ENCODE data around the gene MEIOB. TPM values are rescaled to one million over a fixed set of nuclear protein-coding genes. Genes with fewer than 3 reads are reported as not detected.

MEIOB gene
- total RNA-seq, 1 experiment from 2014 or later, result not detected

DNA sequence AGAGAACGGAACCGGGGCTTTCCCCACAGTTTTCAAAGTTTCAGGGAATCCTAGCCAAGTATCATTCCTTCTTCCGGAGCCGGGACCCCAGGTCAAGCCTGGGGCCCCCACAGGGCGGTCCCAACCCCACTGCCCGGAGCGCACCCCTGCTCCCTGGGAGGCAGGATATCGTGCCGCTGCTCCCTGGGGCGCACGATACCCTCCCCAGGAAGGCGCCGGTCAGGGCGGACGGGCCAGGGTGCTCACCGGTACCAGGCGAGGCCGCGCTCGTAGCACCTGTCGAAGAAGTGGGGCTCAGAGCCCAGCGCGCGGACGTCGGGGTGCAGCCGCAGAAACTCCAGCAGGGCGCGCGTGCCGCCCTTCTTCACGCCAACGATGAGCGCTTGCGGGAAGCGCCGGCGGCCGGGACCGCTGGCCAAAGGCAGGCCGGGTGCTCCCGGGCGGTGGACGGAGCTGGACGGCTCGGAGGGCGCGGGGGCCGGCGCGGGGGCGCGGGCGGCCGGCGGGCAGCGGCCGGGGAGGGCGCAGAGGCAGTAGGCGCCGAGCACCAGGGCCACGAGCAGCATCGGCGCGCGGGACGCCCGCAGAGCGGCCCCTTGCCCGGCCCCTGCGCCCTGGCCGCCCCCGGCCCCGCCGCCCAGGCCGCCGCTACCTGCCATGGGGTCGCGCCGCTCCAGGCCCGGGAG is 45.8 kb upstream of the MEIOB start:
- H3K27me3 ChIP-seq (ENCODE audit: low read length), result peaks cover 36% of the 10 kb centered on the region
- H2AFZ ChIP-seq (ENCODE audit: low read length), result no peak overlapping the region
- H3K4me1 ChIP-seq (ENCODE audit: insufficient read depth, low read length), result peaks cover 11% of the 10 kb centered on the region
- no peaks in the 10 kb centered on the region for H3F3A ChIP-seq (ENCODE audit: low read length, unreplicated experiment)
- no peak for DNase-seq
- CTCF ChIA-PET, result no interaction called here
- POLR2A ChIA-PET (ENCODE audit: unreplicated experiment), result no interaction called here
- no peaks in the 10 kb centered on the region for H3K36me3 ChIP-seq (ENCODE audit: low read depth, low read length)
- ATAC-seq, result no peak
- no peak overlapping the region for H3K9ac ChIP-seq (ENCODE audit: low read length)
- intact Hi-C loops (cut with micrococcal nuclease), result no loop called here
- TF ChIP-seq, protein P1, sequence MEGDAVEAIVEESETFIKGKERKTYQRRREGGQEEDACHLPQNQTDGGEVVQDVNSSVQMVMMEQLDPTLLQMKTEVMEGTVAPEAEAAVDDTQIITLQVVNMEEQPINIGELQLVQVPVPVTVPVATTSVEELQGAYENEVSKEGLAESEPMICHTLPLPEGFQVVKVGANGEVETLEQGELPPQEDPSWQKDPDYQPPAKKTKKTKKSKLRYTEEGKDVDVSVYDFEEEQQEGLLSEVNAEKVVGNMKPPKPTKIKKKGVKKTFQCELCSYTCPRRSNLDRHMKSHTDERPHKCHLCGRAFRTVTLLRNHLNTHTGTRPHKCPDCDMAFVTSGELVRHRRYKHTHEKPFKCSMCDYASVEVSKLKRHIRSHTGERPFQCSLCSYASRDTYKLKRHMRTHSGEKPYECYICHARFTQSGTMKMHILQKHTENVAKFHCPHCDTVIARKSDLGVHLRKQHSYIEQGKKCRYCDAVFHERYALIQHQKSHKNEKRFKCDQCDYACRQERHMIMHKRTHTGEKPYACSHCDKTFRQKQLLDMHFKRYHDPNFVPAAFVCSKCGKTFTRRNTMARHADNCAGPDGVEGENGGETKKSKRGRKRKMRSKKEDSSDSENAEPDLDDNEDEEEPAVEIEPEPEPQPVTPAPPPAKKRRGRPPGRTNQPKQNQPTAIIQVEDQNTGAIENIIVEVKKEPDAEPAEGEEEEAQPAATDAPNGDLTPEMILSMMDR (conservative IDR thresholded peaks at IDR 0.05; ENCODE audit: low read depth, low read length), result no peak
- peak; percentile 86 for TF ChIP-seq EZH2 (IDR thresholded peaks at IDR 0.05; ENCODE audit: low read length, unreplicated experiment)
- peak; percentile 56; the same call in 1 of the 2 replicates for TF ChIP-seq EZH2phosphoT487 (IDR thresholded peaks at IDR 0.05; ENCODE audit: borderline replicate concordance, low read length)
- H3K9me2 ChIP-seq (replicated peaks; ENCODE audit: low read length), result no peaks in the 10 kb centered on the region
- H4K20me1 ChIP-seq (ENCODE audit: low read length), result no peaks in the 10 kb centered on the region
- no peak overlapping the region for H3K4me3 ChIP-seq (ENCODE audit: low read length)
- H3K9me3 ChIP-seq (ENCODE audit: low read length), result no peaks in the 10 kb centered on the region
- no TSS peak for BruUV-seq (replicated peaks)
- H3K4me2 ChIP-seq (ENCODE audit: low read length), result no peak overlapping the region
- H3K79me2 ChIP-seq (ENCODE audit: low read length), result no peaks in the 10 kb centered on the region
- no peak overlapping the region for H3K27ac ChIP-seq (ENCODE audit: low read length)

DNA sequence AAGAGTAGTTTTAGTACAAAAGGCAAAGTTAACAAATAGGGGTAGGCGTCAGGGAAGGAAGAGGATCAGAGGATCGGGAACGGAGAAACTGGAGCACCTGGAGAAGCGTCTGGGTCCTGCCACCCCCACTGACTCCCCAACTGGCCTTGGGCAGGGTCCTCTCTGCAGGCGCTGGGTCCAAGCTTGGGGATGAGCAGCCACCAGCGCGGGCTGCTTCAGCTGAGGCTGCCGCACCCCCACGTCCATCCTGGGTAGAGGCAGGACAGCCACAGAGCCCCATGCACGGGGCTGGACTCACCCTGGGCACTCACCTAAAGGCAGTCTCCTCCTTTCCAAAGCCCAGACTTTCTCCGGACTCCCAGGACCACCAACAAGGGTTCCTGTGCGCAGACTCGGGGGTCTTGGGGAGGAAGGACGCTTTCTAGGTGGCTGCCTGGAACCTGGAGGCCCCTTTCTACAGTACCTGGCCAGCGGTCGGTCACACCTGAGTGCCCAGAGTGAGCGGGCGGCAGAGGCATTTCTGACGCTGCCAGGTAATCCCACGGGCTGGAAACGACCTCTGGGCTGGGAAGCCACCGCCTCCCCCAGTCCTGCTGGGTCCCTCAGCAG is 45.2 kb upstream of the MEIOB start:
- Histone ChIP-seq H3K9me2 (replicated peaks; ENCODE audit: low read length) (no peaks in the 10 kb centered on the region), H3K4me2 (ENCODE audit: low read length) (no peak overlapping the region), H3K79me2 (ENCODE audit: low read length) (no peaks in the 10 kb centered on the region), H2AFZ (ENCODE audit: low read length) (no peak overlapping the region), H3K27ac (ENCODE audit: low read length) (no peak overlapping the region), H3F3A (ENCODE audit: low read length, unreplicated experiment) (no peaks in the 10 kb centered on the region), H3K27me3 (ENCODE audit: low read length) (peaks cover 36% of the 10 kb centered on the region), H3K4me1 (ENCODE audit: insufficient read depth, low read length) (peaks cover 11% of the 10 kb centered on the region), H3K9ac (ENCODE audit: low read length) (no peak overlapping the region), H3K9me3 (ENCODE audit: low read length) (no peaks in the 10 kb centered on the region), H3K4me3 (ENCODE audit: low read length) (no peak overlapping the region), H4K20me1 (ENCODE audit: low read length) (no peaks in the 10 kb centered on the region), H3K36me3 (ENCODE audit: low read depth, low read length) (no peaks in the 10 kb centered on the region)
- intact Hi-C loops (cut with micrococcal nuclease), result no loop called here
- BruUV-seq (replicated peaks), result no TSS peak
- ATAC-seq, result no peak
- CTCF ChIA-PET, result no interaction called here
- TF ChIP-seq, protein P1 (conservative IDR thresholded peaks at IDR 0.05; ENCODE audit: low read depth, low read length), result no peak
- TF ChIP-seq EZH2 (IDR thresholded peaks at IDR 0.05; ENCODE audit: low read length, unreplicated experiment), result no peak
- no peak for TF ChIP-seq EZH2phosphoT487 (IDR thresholded peaks at IDR 0.05; ENCODE audit: borderline replicate concordance, low read length)
- POLR2A ChIA-PET (ENCODE audit: unreplicated experiment), result no interaction called here
- DNase-seq, result no peak

DNA sequence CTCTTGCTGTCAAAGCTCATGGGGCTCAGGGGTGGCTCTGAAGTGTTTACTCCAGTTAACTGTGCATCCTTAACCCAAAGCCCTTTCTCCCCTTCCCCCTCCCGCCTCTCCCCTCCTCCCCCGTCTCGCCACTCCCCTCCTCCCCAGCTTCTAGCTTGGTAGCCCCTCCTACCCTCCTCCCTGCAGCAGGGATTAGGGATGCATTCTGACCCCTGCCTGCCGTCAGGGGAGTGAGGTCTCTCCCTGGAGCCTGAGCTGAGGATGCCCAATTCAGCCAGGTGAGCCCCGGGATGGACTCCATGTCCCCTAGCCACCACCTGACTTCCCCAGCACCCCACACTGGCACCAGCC is 44.7 kb upstream of the MEIOB start:
- peaks cover 36% of the 10 kb centered on the region for H3K27me3 ChIP-seq (ENCODE audit: low read length)
- H3K27ac ChIP-seq (ENCODE audit: low read length), result no peak overlapping the region
- no TSS peak for BruUV-seq (replicated peaks)
- POLR2A ChIA-PET (ENCODE audit: unreplicated experiment), result interaction anchor here (0.5 kb wide), 1 partner anchor 27 kb away, joined by 6 read pairs; no protein-coding TSS in a partner anchor
- no peak for ATAC-seq
- no peaks in the 10 kb centered on the region for H3K9me3 ChIP-seq (ENCODE audit: low read length)
- no peak for DNase-seq
- H2AFZ ChIP-seq (ENCODE audit: low read length), result no peak overlapping the region
- TF ChIP-seq EZH2phosphoT487 (IDR thresholded peaks at IDR 0.05; ENCODE audit: borderline replicate concordance, low read length), result no peak
- TF ChIP-seq, protein P1 (conservative IDR thresholded peaks at IDR 0.05; ENCODE audit: low read depth, low read length), result no peak
- H3K36me3 ChIP-seq (ENCODE audit: low read depth, low read length), result no peaks in the 10 kb centered on the region
- no peaks in the 10 kb centered on the region for H4K20me1 ChIP-seq (ENCODE audit: low read length)
- CTCF ChIA-PET, result no interaction called here
- no peak overlapping the region for H3K4me2 ChIP-seq (ENCODE audit: low read length)
- no peak overlapping the region for H3K4me3 ChIP-seq (ENCODE audit: low read length)
- no peaks in the 10 kb centered on the region for H3F3A ChIP-seq (ENCODE audit: low read length, unreplicated experiment)
- H3K4me1 ChIP-seq (ENCODE audit: insufficient read depth, low read length), result peaks cover 11% of the 10 kb centered on the region
- H3K79me2 ChIP-seq (ENCODE audit: low read length), result no peaks in the 10 kb centered on the region
- intact Hi-C loops (cut with micrococcal nuclease), result no loop called here
- no peaks in the 10 kb centered on the region for H3K9me2 ChIP-seq (replicated peaks; ENCODE audit: low read length)
- no peak overlapping the region for H3K9ac ChIP-seq (ENCODE audit: low read length)
